ENCODE measurements around the gene ZNF232. TPM values are rescaled to one million over a fixed set of nuclear protein-coding genes. Genes with fewer than 3 reads are reported as not detected.

Gene ZNF232
- total RNA-seq, 4 donors from 2014 or later = 10.5 to 22.9 (median 14.7) TPM

Small RNA genes within 50 kb of the gene (small RNA-seq; reads per million reads assigned to genes)
- 0 reads per million in 4 donors for gene AC012146.4

Other genes starting within 250 kb of the ZNF232 start
- gene C17orf107, start 212.3 kb downstream of the ZNF232 start, total RNA-seq = under 1 TPM; 0.30 to 0.81 (median 0.68) TPM
- gene CHRNE, start 208.8 kb downstream of the ZNF232 start, total RNA-seq = under 1 TPM in 2 of 4 donors, not detected in 2; 0.23 to 0.67 TPM
- under 1 TPM in 1 of 4 donors, not detected in 3; 0.19 TPM for gene GP1BA, start 179.6 kb downstream of the ZNF232 start, total RNA-seq
- 10 to 100 TPM; 28.7 to 58.9 (median 46.8) TPM for gene SLC25A11, start 171.8 kb downstream of the ZNF232 start, total RNA-seq
- gene RNF167, start 171.6 kb downstream of the ZNF232 start, total RNA-seq = 10 to 100 TPM; 67.3 to 98.8 (median 85.9) TPM
- gene PFN1, start 163.3 kb downstream of the ZNF232 start, total RNA-seq = 1,000 to 10,000 TPM in 2 of 4 donors, 100 to 1,000 TPM in 2; 920 to 1,441 (median 1,060) TPM
- 10 to 100 TPM in 2 of 4 donors, 1 to 10 TPM in 2; 1.5 to 16.2 (median 7.6) TPM for gene ENO3, start 160.8 kb downstream of the ZNF232 start, total RNA-seq
- 10 to 100 TPM; 35.1 to 77.5 (median 55.2) TPM for gene SPAG7, start 144.1 kb downstream of the ZNF232 start, total RNA-seq
- 10 to 100 TPM; 16.7 to 50.0 (median 26.1) TPM for gene CAMTA2, start 124.2 kb downstream of the ZNF232 start, total RNA-seq
- gene INCA1, start 114.4 kb downstream of the ZNF232 start, total RNA-seq = 1 to 10 TPM in 2 of 4 donors, under 1 TPM in 1, not detected in 1; 0.93 to 4.4 (median 3.8) TPM
- 100 to 1,000 TPM; 147 to 302 (median 180) TPM for gene KIF1C, start 113.9 kb downstream of the ZNF232 start, total RNA-seq
- not detected for gene SLC52A1, start 76.5 kb downstream of the ZNF232 start, total RNA-seq
- 1 to 10 TPM; 5.8 to 8.1 (median 6.6) TPM for gene ZFP3, start 33.4 kb downstream of the ZNF232 start, total RNA-seq
- gene USP6, start 4.2 kb upstream of the ZNF232 start, total RNA-seq = 1 to 10 TPM in 1 of 4 donors, under 1 TPM in 3; 0.07 to 6.1 (median 0.20) TPM
- gene ZNF594, start 80.0 kb upstream of the ZNF232 start, total RNA-seq = 10 to 100 TPM in 2 of 4 donors, 1 to 10 TPM in 2; 8.4 to 21.3 (median 10.7) TPM
- gene SCIMP, start 123.0 kb upstream of the ZNF232 start, total RNA-seq = 1 to 10 TPM in 2 of 4 donors, under 1 TPM in 1, not detected in 1; 0.49 to 2.2 (median 1.9) TPM
- 10 to 100 TPM; 47.4 to 63.4 (median 61.3) TPM for gene RABEP1, start 170.4 kb upstream of the ZNF232 start, total RNA-seq

Data from gastroesophageal sphincter (tissue), 4 donors.